Astrocyte (in vitro differentiated cells and primary cell): ENCODE measurements around the gene HES5. TPM values are rescaled to one million over a fixed set of nuclear protein-coding genes. Genes with fewer than 3 reads are reported as not detected.

ENCODE experiments used
- DNase-seq: peaks from one replicate; pipeline ENCODE4 v3.0.0-alpha.2; 2010; ENCODE audit warnings: low read depth
- FAIRE-seq: peaks from 2 replicates; lab custom pipeline; 2011; peaks lifted over from hg19 to GRCh38; lab: Jason Lieb, UNC
- H2AFZ ChIP-seq: 2 replicates; pipeline ENCODE4 v1.6.0; 2012; ENCODE audit warnings: low read depth, low read length, inconsistent platforms
- H3K27ac ChIP-seq: 2 replicates; pipeline ENCODE4 v1.5.1; 2011; ENCODE audit warnings: low read depth, low read length, inconsistent platforms
- H3K27me3 ChIP-seq: 2 replicates; pipeline ENCODE4 v1.6.0; 2011; ENCODE audit warnings: low read length, inconsistent platforms; ENCODE audit not compliant: insufficient read depth
- H3K36me3 ChIP-seq: 2 replicates; pipeline ENCODE4 v1.5.1; 2011; ENCODE audit warnings: low read length, inconsistent platforms; ENCODE audit not compliant: insufficient read depth
- H3K4me1 ChIP-seq: 2 replicates; pipeline ENCODE4 v1.5.1; 2011; ENCODE audit warnings: low read length, inconsistent platforms; ENCODE audit not compliant: insufficient read depth
- H3K4me2 ChIP-seq: 2 replicates; pipeline ENCODE4 v1.6.0; 2012; ENCODE audit warnings: low read length, inconsistent platforms
- H3K4me3 ChIP-seq: 2 replicates; pipeline ENCODE4 v1.5.1; 2011; ENCODE audit warnings: low read depth, mild to moderate bottlenecking, low read length, inconsistent platforms; ENCODE audit not compliant: insufficient read depth
- H3K79me2 ChIP-seq: 2 replicates; pipeline ENCODE4 v1.6.0; 2012; ENCODE audit warnings: mild to moderate bottlenecking, low read length, inconsistent platforms; ENCODE audit not compliant: insufficient read depth
- H3K9ac ChIP-seq: 2 replicates; pipeline ENCODE4 v1.6.0; 2012; ENCODE audit warnings: mild to moderate bottlenecking, low read length, inconsistent platforms
- H3K9me3 ChIP-seq: 2 replicates; pipeline ENCODE4 v1.5.1; 2012; ENCODE audit warnings: low read depth, mild to moderate bottlenecking, low read length, inconsistent platforms; ENCODE audit not compliant: insufficient read depth
- H4K20me1 ChIP-seq: 2 replicates; pipeline ENCODE4 v1.6.0; 2012; ENCODE audit warnings: low read length, inconsistent platforms; ENCODE audit not compliant: insufficient read depth
- H3K27ac Mint-ChIP-seq: one replicate; pipeline ENCODE4 v1.8.0; 2021; ENCODE audit warnings: mild to moderate bottlenecking, mixed read lengths; ENCODE audit not compliant: unreplicated experiment
- H3K27me3 Mint-ChIP-seq: one replicate; pipeline ENCODE4 v1.8.0; 2021; ENCODE audit warnings: low read depth, mixed read lengths; ENCODE audit not compliant: unreplicated experiment
- H3K36me3 Mint-ChIP-seq: one replicate; pipeline ENCODE4 v1.8.0; 2021; ENCODE audit warnings: low read depth, mixed read lengths; ENCODE audit not compliant: unreplicated experiment
- H3K4me1 Mint-ChIP-seq: one replicate; pipeline ENCODE4 v1.8.0; 2021; ENCODE audit warnings: low read depth, mixed read lengths; ENCODE audit not compliant: unreplicated experiment
- H3K4me3 Mint-ChIP-seq: one replicate; pipeline ENCODE4 v1.8.0; 2021; ENCODE audit warnings: mild to moderate bottlenecking, moderate library complexity, mixed read lengths; ENCODE audit not compliant: unreplicated experiment
- H3K9me3 Mint-ChIP-seq: one replicate; pipeline ENCODE4 v1.8.0; 2021; ENCODE audit warnings: mild to moderate bottlenecking, mixed read lengths; ENCODE audit not compliant: unreplicated experiment
- CTCF ChIP-seq: IDR thresholded peaks from 2 replicates; pipeline ENCODE4 v1.5.1; 2011; ENCODE audit warnings: low read depth, mild to moderate bottlenecking, inconsistent platforms, low read length, moderate library complexity; ENCODE audit not compliant: insufficient read depth
- EZH2 ChIP-seq: IDR thresholded peaks from 2 replicates; pipeline ENCODE4 v1.6.1; 2012; ENCODE audit warnings: mild to moderate bottlenecking, low read length, inconsistent platforms; ENCODE audit not compliant: insufficient read depth
- total RNA-seq: library from RNA; stranded (reverse); gene quantifications from 2 replicates; pipeline ENCODE4 v1.2.1, GENCODE V29; 2021

The HES5 gene
- total RNA-seq, 1 donor from 2014 or later = not detected

GRCh38 chr1:2496746-2497145, 33.3 kb downstream of the HES5 start:
- H3K27ac Mint-ChIP-seq = no peak overlapping the region
- no peaks in the 10 kb centered on the region for H3K9me3 ChIP-seq
- H3K9me3 Mint-ChIP-seq = no peaks in the 10 kb centered on the region
- no peaks in the 10 kb centered on the region for H3K79me2 ChIP-seq
- H3K9ac ChIP-seq = no peak overlapping the region
- no peak for DNase-seq
- no peaks in the 10 kb centered on the region for H3K36me3 Mint-ChIP-seq
- no peaks in the 10 kb centered on the region for H3K4me1 Mint-ChIP-seq
- H3K27me3 Mint-ChIP-seq = peaks cover 5% of the 10 kb centered on the region
- H2AFZ ChIP-seq = no peak overlapping the region
- H3K4me3 ChIP-seq = no peak overlapping the region
- no peaks in the 10 kb centered on the region for H3K4me1 ChIP-seq
- H3K27ac ChIP-seq = no peak overlapping the region
- FAIRE-seq = no peak
- TF ChIP-seq EZH2 = no peak
- no peak for TF ChIP-seq CTCF
- no peak overlapping the region for H3K4me2 ChIP-seq
- H3K27me3 ChIP-seq = no peaks in the 10 kb centered on the region
- no peaks in the 10 kb centered on the region for H4K20me1 ChIP-seq
- no peaks in the 10 kb centered on the region for H3K36me3 ChIP-seq
- H3K4me3 Mint-ChIP-seq = no peak overlapping the region

GRCh38 chr1:2496087-2496622, 33.9 kb downstream of the HES5 start:
- peaks cover 5% of the 10 kb centered on the region for H3K27me3 Mint-ChIP-seq
- no peaks in the 10 kb centered on the region for H3K36me3 Mint-ChIP-seq
- H3K4me2 ChIP-seq = no peak overlapping the region
- peak overlapping the region; percentile 41 for H3K27ac Mint-ChIP-seq
- no peaks in the 10 kb centered on the region for H3K27me3 ChIP-seq
- H3K4me1 ChIP-seq = no peaks in the 10 kb centered on the region
- no peak overlapping the region for H2AFZ ChIP-seq
- H3K9ac ChIP-seq = no peak overlapping the region
- H3K36me3 ChIP-seq = no peaks in the 10 kb centered on the region
- no peaks in the 10 kb centered on the region for H3K4me1 Mint-ChIP-seq
- no peak overlapping the region for H3K27ac ChIP-seq
- TF ChIP-seq CTCF = no peak
- TF ChIP-seq EZH2 = no peak
- H3K79me2 ChIP-seq = no peaks in the 10 kb centered on the region
- no peak overlapping the region for H3K4me3 Mint-ChIP-seq
- H3K4me3 ChIP-seq = no peak overlapping the region
- no peak for FAIRE-seq
- H3K9me3 Mint-ChIP-seq = no peaks in the 10 kb centered on the region
- no peaks in the 10 kb centered on the region for H4K20me1 ChIP-seq
- no peak for DNase-seq
- H3K9me3 ChIP-seq = no peaks in the 10 kb centered on the region

GRCh38 chr1:2495546-2495945, 34.5 kb downstream of the HES5 start:
- Histone ChIP-seq H3K79me2 (no peaks in the 10 kb centered on the region), H2AFZ (no peak overlapping the region), H3K36me3 (no peaks in the 10 kb centered on the region), H3K27me3 (no peaks in the 10 kb centered on the region), H3K9ac (no peak overlapping the region), H3K27ac (no peak overlapping the region), H3K4me2 (no peak overlapping the region), H3K4me1 (no peaks in the 10 kb centered on the region), H3K9me3 (no peaks in the 10 kb centered on the region), H4K20me1 (no peaks in the 10 kb centered on the region), H3K4me3 (no peak overlapping the region)
- Mint-ChIP-seq H3K4me1 (no peaks in the 10 kb centered on the region), H3K4me3 (no peak overlapping the region), H3K9me3 (no peaks in the 10 kb centered on the region), H3K36me3 (no peaks in the 10 kb centered on the region), H3K27ac (no peak overlapping the region), H3K27me3 (peaks cover 5% of the 10 kb centered on the region)
- DNase-seq (no peak), FAIRE-seq (no peak)
- TF ChIP-seq CTCF = no peak
- no peak for TF ChIP-seq EZH2
